Measurements from ENCODE around the gene GPRC5C. TPM values are rescaled to one million over a fixed set of nuclear protein-coding genes. Genes with fewer than 3 reads are reported as not detected.

GPRC5C gene
- total and polyA plus RNA-seq, 2 donors (not counting 3 experiments of a cell fraction or from before 2014, with no cell fraction given) = not detected

Small RNAs within 50 kb of the gene (small RNA-seq; reads per million reads assigned to genes)
- not detected for gene RNA5SP448 (ENCODE audit: insufficient read depth, insufficient read length, low read depth, low replicate concordance)

Other genes with a start within 250 kb of the GPRC5C start
- 1,006 and 1,060 TPM in 2 replicates for gene RPL38, start 228.4 kb upstream of the GPRC5C start, total RNA-seq
- gene RPL38, start 228.4 kb upstream of the GPRC5C start, polyA plus RNA-seq = 256 and 366 TPM in 2 replicates
- gene TTYH2, start 218.5 kb upstream of the GPRC5C start, total RNA-seq = 0.75 and 1.1 TPM in 2 replicates
- gene TTYH2, start 218.5 kb upstream of the GPRC5C start, polyA plus RNA-seq = 1.7 and 2.0 TPM in 2 replicates
- not detected in 2 replicates for gene DNAI2, start 157.9 kb upstream of the GPRC5C start, total RNA-seq
- not detected in 2 replicates for gene DNAI2, start 157.9 kb upstream of the GPRC5C start, polyA plus RNA-seq
- gene KIF19, start 105.9 kb upstream of the GPRC5C start, total RNA-seq = 0.21 and 0.84 TPM in 2 replicates
- 0.10 and 0.11 TPM in 2 replicates for gene KIF19, start 105.9 kb upstream of the GPRC5C start, polyA plus RNA-seq
- gene BTBD17, start 70.2 kb upstream of the GPRC5C start, total RNA-seq = not detected in 2 replicates
- gene BTBD17, start 70.2 kb upstream of the GPRC5C start, polyA plus RNA-seq = not detected in 2 replicates
- gene GPR142, start 64.6 kb upstream of the GPRC5C start, total RNA-seq = not detected in 2 replicates
- not detected in 2 replicates for gene GPR142, start 64.6 kb upstream of the GPRC5C start, polyA plus RNA-seq
- gene CD300A, start 34.5 kb downstream of the GPRC5C start, total RNA-seq = not detected in 2 replicates
- not detected in 2 replicates for gene CD300A, start 34.5 kb downstream of the GPRC5C start, polyA plus RNA-seq
- not detected in 2 replicates for gene CD300LB, start 99.4 kb downstream of the GPRC5C start, total RNA-seq
- gene CD300LB, start 99.4 kb downstream of the GPRC5C start, polyA plus RNA-seq = not detected in 2 replicates
- not detected in 2 replicates for gene CD300C, start 114.0 kb downstream of the GPRC5C start, total RNA-seq
- not detected in 2 replicates for gene CD300C, start 114.0 kb downstream of the GPRC5C start, polyA plus RNA-seq
- not detected in 2 replicates for gene CD300H, start 135.4 kb downstream of the GPRC5C start, total RNA-seq
- gene CD300H, start 135.4 kb downstream of the GPRC5C start, polyA plus RNA-seq = not detected in 2 replicates
- not detected in 2 replicates for gene CD300LD, start 160.2 kb downstream of the GPRC5C start, total RNA-seq
- gene CD300LD, start 160.2 kb downstream of the GPRC5C start, polyA plus RNA-seq = not detected in 2 replicates
- gene CD300E, start 191.7 kb downstream of the GPRC5C start, total RNA-seq = not detected in 2 replicates
- not detected in 2 replicates for gene CD300E, start 191.7 kb downstream of the GPRC5C start, polyA plus RNA-seq